IPS DF 6.9 (cell line): ENCODE results near the gene HBP1.
"Not testable (repeated sequence)": the region's sequence is repeated elsewhere in the genome, so short reads cannot be mapped to it uniquely, and the experiment has no call there.

Experiments
- DNase-seq: peaks from one replicate; pipeline ENCODE4 v3.0.0-alpha.2; 2013; ENCODE audit warnings: low read depth, low spot score
- H3K27ac ChIP-seq: one replicate; pipeline ENCODE4 v1.5.1; 2013; ENCODE audit warnings: low read length, control low read depth
- H3K27me3 ChIP-seq: 2 replicates; pipeline ENCODE4 v1.6.1; 2013; ENCODE audit warnings: mild to moderate bottlenecking, low read length; ENCODE audit not compliant: control insufficient read depth, insufficient read depth
- H3K36me3 ChIP-seq: 2 replicates; pipeline ENCODE4 v1.6.1; 2013; ENCODE audit warnings: low read length; ENCODE audit not compliant: control insufficient read depth, insufficient read depth
- H3K4me1 ChIP-seq: 2 replicates; pipeline ENCODE4 v1.6.1; 2013; ENCODE audit warnings: low read length; ENCODE audit not compliant: control insufficient read depth, insufficient read depth
- H3K4me3 ChIP-seq: 2 replicates; pipeline ENCODE4 v1.5.1; 2013; ENCODE audit warnings: mild to moderate bottlenecking, low read length
- H3K9me3 ChIP-seq: 2 replicates; pipeline ENCODE4 v1.6.1; 2013; ENCODE audit warnings: low read length, inconsistent platforms; ENCODE audit not compliant: control insufficient read depth, insufficient read depth
- WGBS: extraction: QIAGEN DNeasy Blood & Tissue Kit; methylation state at CpG from one replicate; pipeline ENCODE4 v1.1.7; 2013; ENCODE audit warnings: mixed read lengths, missing lambda C conversion rate; ENCODE audit not compliant: insufficient read length, insufficient coverage; 5-methylcytosine and 5-hydroxymethylcytosine counted together

Gene HBP1

GRCh38 chr7:107244613-107245012 lies 75.8 kb downstream of the HBP1 start:
- no peak overlapping the region for H3K4me3 ChIP-seq
- no peak for DNase-seq
- no peak overlapping the region for H3K27ac ChIP-seq
- H3K9me3 ChIP-seq = no peaks in the 10 kb centered on the region
- H3K4me1 ChIP-seq = no peaks in the 10 kb centered on the region
- no peaks in the 10 kb centered on the region for H3K36me3 ChIP-seq
- no CpG with 5 or more reads among the region's 2 CpGs for WGBS
- no peaks in the 10 kb centered on the region for H3K27me3 ChIP-seq

GRCh38 chr7:107246836-107247235 lies 78.0 kb downstream of the HBP1 start:
- DNase-seq, H3K4me3 ChIP-seq, H3K27ac ChIP-seq, H3K27me3 ChIP-seq, H3K4me1 ChIP-seq, H3K9me3 ChIP-seq, H3K36me3 ChIP-seq: not testable (repeated sequence)
- WGBS = no CpG with 5 or more reads among the region's 3 CpGs

GRCh38 chr7:107248551-107249316 lies 79.9 kb downstream of the HBP1 start:
- no peak overlapping the region for H3K4me3 ChIP-seq
- no peaks in the 10 kb centered on the region for H3K27me3 ChIP-seq
- no peaks in the 10 kb centered on the region for H3K4me1 ChIP-seq
- H3K9me3 ChIP-seq = no peaks in the 10 kb centered on the region
- no CpG with 5 or more reads among the region's 5 CpGs for WGBS
- H3K27ac ChIP-seq = no peak overlapping the region
- no peaks in the 10 kb centered on the region for H3K36me3 ChIP-seq
- DNase-seq = no peak

- WGBS = no CpG with 5 or more reads among the region's 3 CpGs
- no peak for DNase-seq
- H3K9me3 ChIP-seq = no peaks in the 10 kb centered on the region
- H3K27ac ChIP-seq = no peak overlapping the region
- H3K36me3 ChIP-seq = no peaks in the 10 kb centered on the region
- H3K4me1 ChIP-seq = no peaks in the 10 kb centered on the region
- no peak overlapping the region for H3K4me3 ChIP-seq
- H3K27me3 ChIP-seq = no peaks in the 10 kb centered on the region
These were observed 83.2 kb downstream of the HBP1 start for GRCh38 chr7:107251963-107252362.
